PC-3 (cell line): ENCODE measurements around the gene SYT14. TPM values are rescaled to one million over a fixed set of nuclear protein-coding genes. Genes with fewer than 3 reads are reported as not detected.

Experiments used
- ATAC-seq: fragments of 200-7000 bp; cut with Tn5 transposase; 2 replicates; pipeline ENCODE4 v1.9.1; 2020; ENCODE audit warnings: mild to moderate bottlenecking, moderate library complexity
- BruUV-seq: library from RNA; stranded (reverse); fragments of 400-500 nt; replicated peaks from 2 replicates; lab custom pipeline; 2021; lab: Mats Ljungman, UMichigan
- CTCF ChIA-PET: fragments of 300-600 bp; sonication (Branson Sonifier 250); formaldehyde crosslinking; loops from one replicate; lab custom pipeline; 2022; ENCODE audit warnings: antibody characterized with exemption; lab: Charles Lee
- POLR2A ChIA-PET: fragments of 300-600 bp; sonication (Branson Sonifier 250); formaldehyde crosslinking; loops from one replicate; lab custom pipeline; 2022; ENCODE audit warnings: antibody characterized with exemption; ENCODE audit not compliant: unreplicated experiment; lab: Charles Lee
- DNase-seq: peaks from one replicate; pipeline ENCODE4 v3.0.0-alpha.2; 2015
- H2AFZ ChIP-seq: fragments of 300-600 bp; sonication (generic); 2 replicates; pipeline ENCODE4 v1.6.0; 2016; ENCODE audit warnings: antibody characterized with exemption, low read length
- H3F3A ChIP-seq: fragments of 300-600 bp; sonication (generic); one replicate; pipeline ENCODE4 v1.6.0; 2017; ENCODE audit warnings: antibody characterized with exemption, low read length, control low read depth, mild to moderate bottlenecking; ENCODE audit not compliant: unreplicated experiment
- H3K27ac ChIP-seq: fragments of 300-600 bp; sonication (generic); 2 replicates; pipeline ENCODE4 v1.5.1; 2016; ENCODE audit warnings: mild to moderate bottlenecking, low read length
- H3K27me3 ChIP-seq: fragments of 300-600 bp; sonication (generic); 2 replicates; pipeline ENCODE4 v1.6.1; 2016; ENCODE audit warnings: low read length, mixed read lengths
- H3K36me3 ChIP-seq: fragments of 300-600 bp; sonication (generic); 2 replicates; pipeline ENCODE4 v1.6.1; 2016; ENCODE audit warnings: low read depth, mixed run types, low read length, mixed read lengths
- H3K4me1 ChIP-seq: fragments of 300-600 bp; sonication (generic); 2 replicates; pipeline ENCODE4 v1.5.1; 2016; ENCODE audit warnings: low read length; ENCODE audit not compliant: insufficient read depth
- H3K4me2 ChIP-seq: fragments of 300-600 bp; sonication (generic); 2 replicates; pipeline ENCODE4 v1.6.0; 2016; ENCODE audit warnings: low read length
- H3K4me3 ChIP-seq: fragments of 300-600 bp; sonication (generic); 2 replicates; pipeline ENCODE4 v1.5.1; 2016; ENCODE audit warnings: mild to moderate bottlenecking, low read length, mixed read lengths
- H3K79me2 ChIP-seq: fragments of 300-600 bp; sonication (generic); 2 replicates; pipeline ENCODE4 v1.6.1; 2017; ENCODE audit warnings: low read length, mixed read lengths
- H3K9ac ChIP-seq: fragments of 300-600 bp; sonication (generic); 2 replicates; pipeline ENCODE4 v1.6.0; 2016; ENCODE audit warnings: mild to moderate bottlenecking, low read length
- H3K9me2 ChIP-seq: fragments of 300-600 bp; sonication (generic); replicated peaks from 2 replicates; pipeline ENCODE4 v1.6.1; 2016; ENCODE audit warnings: mixed run types, low read length, mixed read lengths
- H3K9me3 ChIP-seq: fragments of 300-600 bp; sonication (generic); 2 replicates; pipeline ENCODE4 v1.6.1; 2016; ENCODE audit warnings: low read length, mixed read lengths
- H4K20me1 ChIP-seq: fragments of 300-600 bp; sonication (generic); 2 replicates; pipeline ENCODE4 v1.6.1; 2016; ENCODE audit warnings: low read length, mixed read lengths
- CTCF ChIP-seq: fragments of 300-600 bp; sonication (generic); conservative IDR thresholded peaks from 2 replicates; pipeline ENCODE4 v1.5.1; 2017; ENCODE audit warnings: antibody characterized with exemption, low read depth, mild to moderate bottlenecking, low read length
- EZH2 ChIP-seq: fragments of 300-600 bp; sonication (generic); IDR thresholded peaks from one replicate; pipeline ENCODE4 v1.6.1; 2017; ENCODE audit warnings: antibody characterized with exemption, mild to moderate bottlenecking, low read length; ENCODE audit not compliant: unreplicated experiment
- EZH2phosphoT487 ChIP-seq: fragments of 300-600 bp; sonication (generic); IDR thresholded peaks from 2 replicates; pipeline ENCODE4 v1.6.1; 2018; ENCODE audit warnings: mild to moderate bottlenecking, antibody characterized with exemption, low read length, borderline replicate concordance
- intact Hi-C: fragments of 100-400 bp; cut with micrococcal nuclease; formaldehyde crosslinking; loops from 2 replicates; pipeline ENCODE4 v1.9.0; 2023
- total RNA-seq: library from RNA; depleted of rRNA; stranded (reverse); fragments of >200 nt; gene quantifications from 2 replicates; pipeline ENCODE4 v1.2.3, GENCODE V29; 2014

Gene SYT14
- total RNA-seq, 1 experiment from 2014 or later = 5.2 TPM

- Histone ChIP-seq H3K36me3 (no peaks in the 10 kb centered on the region), H3K9ac (no peak overlapping the region), H3K9me3 (0 out of 2 replicates have a peak, but pooled peaks cover 2% of the 10 kb centered on the region), H3K4me2 (no peak overlapping the region), H3K27me3 (no peaks in the 10 kb centered on the region), H4K20me1 (no peaks in the 10 kb centered on the region), H2AFZ (no peak overlapping the region), H3K4me3 (no peak overlapping the region), H3K9me2 (no peaks in the 10 kb centered on the region), H3F3A (no peaks in the 10 kb centered on the region), H3K79me2 (no peaks in the 10 kb centered on the region), H3K27ac (no peak overlapping the region), H3K4me1 (no peaks in the 10 kb centered on the region)
- no peak for TF ChIP-seq CTCF
- no peak for TF ChIP-seq EZH2
- no peak for TF ChIP-seq EZH2phosphoT487
- intact Hi-C loops = no loop called here
- DNase-seq (no peak), ATAC-seq (no peak)
- no TSS peak for BruUV-seq
- CTCF ChIA-PET = no interaction called here
- POLR2A ChIA-PET = no interaction called here
These were observed 134.1 kb downstream of the SYT14 start for GRCh38 chr1:210072129-210072528.

GRCh38 chr1:210072896-210073504 is 135.0 kb downstream of the SYT14 start:
- ATAC-seq = no peak
- no peaks in the 10 kb centered on the region for H3K9me2 ChIP-seq
- TF ChIP-seq EZH2phosphoT487 = no peak
- no peak for TF ChIP-seq CTCF
- TF ChIP-seq EZH2 = no peak
- intact Hi-C loops = no loop called here
- no TSS peak for BruUV-seq
- ChIA-PET POLR2A (no interaction called here), CTCF (no interaction called here)
- no peaks in the 10 kb centered on the region for H3K27me3 ChIP-seq
- 0 out of 2 replicates have a peak, but pooled peaks cover 7% of the 10 kb centered on the region for H3K9me3 ChIP-seq
- no peak overlapping the region for H3K4me3 ChIP-seq
- H3K36me3 ChIP-seq = no peaks in the 10 kb centered on the region; the same call in 1 of the 2 replicates
- no peak overlapping the region for H3K27ac ChIP-seq
- no peak for DNase-seq
- no peak overlapping the region for H3K4me2 ChIP-seq
- H3K79me2 ChIP-seq = no peaks in the 10 kb centered on the region
- no peak overlapping the region for H3K9ac ChIP-seq
- H4K20me1 ChIP-seq = no peaks in the 10 kb centered on the region
- H3K4me1 ChIP-seq = no peaks in the 10 kb centered on the region
- H3F3A ChIP-seq = no peaks in the 10 kb centered on the region
- H2AFZ ChIP-seq = no peak overlapping the region

GRCh38 chr1:210074904-210075303 is 136.9 kb downstream of the SYT14 start:
- BruUV-seq = no TSS peak

More at GRCh38 chr1:210074904-210075303, 136.9 kb downstream of the SYT14 start:
- Histone ChIP-seq H3K4me2 (no peak overlapping the region), H3K4me3 (no peak overlapping the region), H3K27ac (no peak overlapping the region), H3K9ac (no peak overlapping the region), H3K36me3 (no peaks in the 10 kb centered on the region; the same call in 1 of the 2 replicates), H3K27me3 (no peaks in the 10 kb centered on the region), H3F3A (no peaks in the 10 kb centered on the region), H4K20me1 (no peaks in the 10 kb centered on the region), H3K79me2 (no peaks in the 10 kb centered on the region), H3K9me3 (0 out of 2 replicates have a peak, but pooled peaks cover 7% of the 10 kb centered on the region), H2AFZ (no peak overlapping the region), H3K4me1 (no peaks in the 10 kb centered on the region), H3K9me2 (no peaks in the 10 kb centered on the region)
- DNase-seq (no peak), ATAC-seq (no peak)
- ChIA-PET POLR2A (no interaction called here), CTCF (no interaction called here)
- TF ChIP-seq EZH2 (no peak), CTCF (no peak), EZH2phosphoT487 (no peak)
- intact Hi-C loops = no loop called here
